K562 (cell line): ENCODE measurements around the gene RBM19. TPM values are rescaled to one million over a fixed set of nuclear protein-coding genes. Genes with fewer than 3 reads are reported as not detected.

Experiments used
- BCOR ChIP-seq: fragments of 450-650 bp; IDR thresholded peaks from 2 replicates; pipeline ENCODE4 v1.6.1; 2016
- CBX1 ChIP-seq: sonication (generic); IDR thresholded peaks from 2 replicates; pipeline ENCODE4 v1.6.1; 2016; ENCODE audit warnings: antibody characterized with exemption, low read depth, mild to moderate bottlenecking
- CHCHD3 ChIP-seq: fragments of 250-450 bp; sonication (Bioruptor Pico); IDR thresholded peaks from 2 replicates; pipeline ENCODE4 v2.1.2; 2022; ENCODE audit warnings: mild to moderate bottlenecking
- DIDO1 ChIP-seq: fragments of 450-650 bp; IDR thresholded peaks from 2 replicates; pipeline ENCODE4 v1.6.1; 2016; ENCODE audit warnings: low read depth, missing biosample characterization, missing genetic modification characterization
- FOXJ3 ChIP-seq: sonication (generic); formaldehyde crosslinking; IDR thresholded peaks from 2 replicates; pipeline ENCODE4 v1.4.0; 2020; ENCODE audit warnings: mild to moderate bottlenecking, missing genetic modification reagents
- HDAC1 ChIP-seq, 2 experiments: fragments of 450-650 bp; IDR thresholded peaks; 2 replicates each; pipeline ENCODE4 v1.6.1; 2016 to 2017; ENCODE audit warnings: inconsistent platforms in 1 of 2, mild to moderate bottlenecking in 1 of 2, moderate library complexity in 1 of 2
- KAT8 ChIP-seq: fragments of 450-650 bp; IDR thresholded peaks from 2 replicates; pipeline ENCODE4 v1.6.1; 2016; ENCODE audit warnings: low read depth, mild to moderate bottlenecking
- KDM1A ChIP-seq, 2 experiments: fragments of 450-650 bp; IDR thresholded peaks; 2 replicates each; pipeline ENCODE4 v1.6.1; 2016; ENCODE audit warnings: mild to moderate bottlenecking in 2 of 2
- KLF1 ChIP-seq: fragments of 450-650 bp; IDR thresholded peaks from 2 replicates; pipeline ENCODE4 v1.6.1; 2016; ENCODE audit warnings: missing genetic modification characterization, missing compliant biosample characterization
- NELFE ChIP-seq: IDR thresholded peaks from 2 replicates; pipeline ENCODE4 v1.6.1; 2011; ENCODE audit warnings: mild to moderate bottlenecking; ENCODE audit not compliant: insufficient read depth, insufficient read length
- NR2F6 ChIP-seq: fragments of 450-650 bp; formaldehyde crosslinking; IDR thresholded peaks from 2 replicates; pipeline ENCODE4 v1.4.0; 2020; ENCODE audit warnings: mild to moderate bottlenecking
- RCOR1 ChIP-seq, 2 experiments: IDR thresholded peaks; 2 replicates each; pipeline ENCODE4 v1.6.1; 2012; ENCODE audit warnings: low read depth in 2 of 2, low read length in 2 of 2, borderline replicate concordance in 1 of 2, improper control_type of control experiment in 1 of 2
- SMARCA5 ChIP-seq: fragments of 450-650 bp; IDR thresholded peaks from 2 replicates; pipeline ENCODE4 v1.6.1; 2016
- TAF7 ChIP-seq: fragments of 450-650 bp; IDR thresholded peaks from 2 replicates; pipeline ENCODE4 v1.6.1; 2016; ENCODE audit warnings: missing genetic modification characterization, missing compliant biosample characterization
- TEAD2 ChIP-seq: fragments of 450-650 bp; IDR thresholded peaks from 2 replicates; pipeline ENCODE4 v1.6.1; 2016; ENCODE audit warnings: missing genetic modification characterization, control low read depth, missing compliant biosample characterization
- ZNF121 ChIP-seq: sonication (generic); formaldehyde crosslinking; conservative IDR thresholded peaks from 2 replicates; pipeline ENCODE4 v1.8.0; 2022; ENCODE audit warnings: missing genetic modification reagents
- ZNF347 ChIP-seq: fragments of 450-650 bp; formaldehyde crosslinking; IDR thresholded peaks from 2 replicates; pipeline ENCODE4 v1.4.0; 2020; ENCODE audit warnings: low read depth, mild to moderate bottlenecking, moderate library complexity
- ZNF584 ChIP-seq: fragments of 200-800 bp; sonication (Bioruptor generic); IDR thresholded peaks from 2 replicates; pipeline ENCODE4 v1.6.1; 2016; ENCODE audit warnings: low read depth, mild to moderate bottlenecking, missing genetic modification characterization, missing compliant biosample characterization
- ZNF699 ChIP-seq: fragments of 250-450 bp; sonication (Bioruptor Pico); IDR thresholded peaks from 2 replicates; pipeline ENCODE4 v1.8.0; 2021; ENCODE audit warnings: mild to moderate bottlenecking, moderate library complexity; ENCODE audit not compliant: insufficient replicate concordance
- ZNF717 ChIP-seq: fragments of 250-450 bp; sonication (Bioruptor Pico); IDR thresholded peaks from 2 replicates; pipeline ENCODE4 v1.5.0; 2021
- polyA plus RNA-seq, 8 experiments: library from polyadenylated mRNA; depleted of rRNA in 4 of 8; stranded (reverse) in 5 of 8; unstranded in 3 of 8; fragments of >200 nt; fragmentation: Nextera tagmentation in 2 of 8; fragmentation: Illumina TruSeq in 1 of 8; extraction: Ambion mirVana in 2 of 8; extraction: Trizol in 1 of 8; gene quantifications; 2 replicates each; pipeline versions ENCODE4 v1.2.1 to v1.2.3, GENCODE V29; 2011 to 2014; ENCODE audit warnings: inconsistent platforms in 1 of 8, missing spikeins in 1 of 8
- total RNA-seq, 7 experiments: library from RNA; depleted of rRNA in 6 of 7; stranded (reverse); fragments of >200 nt in 6 of 7; fragmentation: Illumina TruSeq in 2 of 7; extraction: Trizol in 2 of 7; gene quantifications; 2 replicates each; pipeline versions ENCODE4 v1.2.1 to v1.2.3, GENCODE V29; 2011 to 2021; ENCODE audit warnings: low replicate concordance in 1 of 7
- TF ChIP-seq, protein P1 (sequence below): fragments of 250-450 bp; sonication (Bioruptor Pico); IDR thresholded peaks from 2 replicates; pipeline ENCODE4 v1.4.0; 2020
- TF ChIP-seq, protein P2 (sequence below): fragments of 250-450 bp; sonication (Bioruptor Pico); IDR thresholded peaks from 2 replicates; pipeline ENCODE4 v1.9.0; 2021; ENCODE audit warnings: mild to moderate bottlenecking

RBM19 gene
- total and polyA plus RNA-seq, 9 of the 15 experiments (the other 6 are each of a cell fraction or from before 2014, with no cell fraction given), result 16.0 to 58.4 (median 37.9) TPM

DNA sequence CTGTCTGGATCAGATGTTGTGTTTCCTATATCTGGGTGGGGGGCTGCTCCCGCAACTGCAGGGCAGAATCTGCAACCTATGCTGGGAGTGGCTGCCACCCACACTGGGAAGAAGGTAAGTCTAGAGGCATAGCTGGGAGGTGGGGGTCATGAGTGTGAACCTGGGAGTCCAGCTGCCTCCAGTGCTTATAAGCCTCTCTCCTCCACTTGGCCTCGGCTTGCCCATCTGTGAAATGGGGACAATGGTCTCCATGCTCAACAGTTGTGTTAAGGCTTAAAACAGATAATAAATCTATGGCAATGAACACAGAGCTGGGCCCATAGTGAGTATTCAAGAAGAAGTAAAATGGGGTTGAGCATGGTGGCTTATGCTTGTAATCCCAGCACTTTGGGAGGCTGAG is 90.0 kb downstream of the RBM19 start (continued):
- TF ChIP-seq ZNF717 (CRISPR knock-in tag), result no peak
- TF ChIP-seq FOXJ3 (CRISPR knock-in tag), result no peak
- TF ChIP-seq, protein P1, sequence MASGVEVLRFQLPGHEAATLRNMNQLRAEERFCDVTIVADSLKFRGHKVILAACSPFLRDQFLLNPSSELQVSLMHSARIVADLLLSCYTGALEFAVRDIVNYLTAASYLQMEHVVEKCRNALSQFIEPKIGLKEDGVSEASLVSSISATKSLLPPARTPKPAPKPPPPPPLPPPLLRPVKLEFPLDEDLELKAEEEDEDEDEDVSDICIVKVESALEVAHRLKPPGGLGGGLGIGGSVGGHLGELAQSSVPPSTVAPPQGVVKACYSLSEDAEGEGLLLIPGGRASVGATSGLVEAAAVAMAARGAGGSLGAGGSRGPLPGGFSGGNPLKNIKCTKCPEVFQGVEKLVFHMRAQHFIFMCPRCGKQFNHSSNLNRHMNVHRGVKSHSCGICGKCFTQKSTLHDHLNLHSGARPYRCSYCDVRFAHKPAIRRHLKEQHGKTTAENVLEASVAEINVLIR, result no peak
- peak; percentile 41; the same call in 1 of the 2 replicates for TF ChIP-seq SMARCA5
- no peak for TF ChIP-seq KAT8
- TF ChIP-seq KDM1A (IDR thresholded peaks at IDR 0.05), result peak; percentile 48 to 54; a peak in 3 of 4 replicates
- TF ChIP-seq ZNF121, result no peak
- TF ChIP-seq CHCHD3 (CRISPR knock-in tag), result no peak
- TF ChIP-seq DIDO1, result no peak
- no peak for TF ChIP-seq ZNF699 (CRISPR knock-in tag)
- TF ChIP-seq, protein P2, sequence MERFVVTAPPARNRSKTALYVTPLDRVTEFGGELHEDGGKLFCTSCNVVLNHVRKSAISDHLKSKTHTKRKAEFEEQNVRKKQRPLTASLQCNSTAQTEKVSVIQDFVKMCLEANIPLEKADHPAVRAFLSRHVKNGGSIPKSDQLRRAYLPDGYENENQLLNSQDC (CRISPR knock-in tag), result no peak
- no peak for TF ChIP-seq ZNF584 (CRISPR knock-in tag)
- 0 out of 4 replicates have a peak, but pooled peaks of 1 of the 2 experiments have one; percentile 7 for TF ChIP-seq RCOR1 (IDR thresholded peaks at IDR 0.05; ENCODE audit: borderline replicate concordance in 1 of 2, low read depth in 2 of 2, low read length in 2 of 2)
- no peak for TF ChIP-seq ZNF347
- TF ChIP-seq TEAD2 (tag), result no peak
- no peak for TF ChIP-seq NELFE
- no peak for TF ChIP-seq KLF1 (tag)
- no peak for TF ChIP-seq NR2F6
- no peak for TF ChIP-seq TAF7 (tag)
- TF ChIP-seq BCOR, result peak; percentile 76; the same call in 1 of the 2 replicates
- TF ChIP-seq CBX1, result no peak; the same call in 1 of the 2 replicates
- TF ChIP-seq HDAC1 (IDR thresholded peaks at IDR 0.05), result no peak
- TF ChIP-seq, all 486 proteins: peak for 6
